EH (cell line): ENCODE data around the gene DBNL.

ENCODE experiments used
- DNase-seq: peaks from one replicate; pipeline ENCODE4 v3.0.0-alpha.2; 2015; ENCODE audit warnings: low read depth

Gene DBNL

GRCh38 chr7:44100458-44101302 is 56.2 kb downstream of the DBNL start:
- DNase-seq = peak; percentile 87

- DNase-seq = no peak
Observed at GRCh38 chr7:44101303-44101965, 56.9 kb downstream of the DBNL start.

- DNase-seq = peak; percentile 95
Observed at GRCh38 chr7:44101966-44102845, 57.7 kb downstream of the DBNL start.

GRCh38 chr7:44102846-44103565 is 58.5 kb downstream of the DBNL start:
- no peak for DNase-seq

- DNase-seq = no peak
Observed at GRCh38 chr7:44103566-44103922, 59.0 kb downstream of the DBNL start.

- DNase-seq = peak; percentile 70
Observed at GRCh38 chr7:44103923-44104859, 59.7 kb downstream of the DBNL start, which contains the start of gene AEBP1. TSS of gene AEBP1 (plus strand) at chr7:44104345. CDS start at chr7:44104666, 321 bp downstream.

GRCh38 chr7:44104860-44105771 is 60.6 kb downstream of the DBNL start:
- DNase-seq = peak; percentile 83

- no peak for DNase-seq
Observed at GRCh38 chr7:44105832-44106231, 61.3 kb downstream of the DBNL start.

GRCh38 chr7:44106311-44107065 is 62.0 kb downstream of the DBNL start:
- no peak for DNase-seq

GRCh38 chr7:44107116-44107960 is 62.8 kb downstream of the DBNL start:
- DNase-seq = no peak

GRCh38 chr7:44107961-44108767 is 63.7 kb downstream of the DBNL start:
- no peak for DNase-seq

- no peak for DNase-seq
Observed at GRCh38 chr7:44108768-44109750, 64.6 kb downstream of the DBNL start.

GRCh38 chr7:44109991-44110390 is 65.5 kb downstream of the DBNL start:
- DNase-seq = no peak

- DNase-seq = no peak
Observed at GRCh38 chr7:44110719-44111635, 66.5 kb downstream of the DBNL start.
